ENCODE results near the gene KCNC1.

- no peak for TF ChIP-seq CTCF (IDR thresholded peaks at IDR 0.05)
- TF ChIP-seq POLR2A (IDR thresholded peaks at IDR 0.05), result no peak
- TF ChIP-seq EP300 (IDR thresholded peaks at IDR 0.05), result no peak
- TF ChIP-seq POLR2AphosphoS5 (IDR thresholded peaks at IDR 0.05), result no peak
These were observed 69.3 kb downstream of the KCNC1 start for GRCh38 chr11:17803754-17804334.

All from sigmoid colon (tissue), 4 donors.